SJCRH30 (cell line): Measurements from ENCODE around the gene CDH20. TPM values are rescaled to one million over a fixed set of nuclear protein-coding genes. Genes with fewer than 3 reads are reported as not detected.

Source experiments
- DNase-seq, 2 experiments: peaks; one replicate each; pipeline ENCODE4 v3.0.0-alpha.2; 2015 to 2020
- H3K27ac ChIP-seq: fragments of 250-450 bp; sonication (Bioruptor Pico); 2 replicates; pipeline ENCODE4 v1.5.1; 2020; ENCODE audit warnings: mild to moderate bottlenecking, moderate library complexity
- H3K27me3 ChIP-seq: fragments of 250-450 bp; sonication (Bioruptor Pico); 2 replicates; pipeline ENCODE4 v1.5.1; 2020; ENCODE audit warnings: mild to moderate bottlenecking, moderate library complexity
- H3K36me3 ChIP-seq: fragments of 250-450 bp; sonication (Bioruptor Pico); 2 replicates; pipeline ENCODE4 v1.5.1; 2020; ENCODE audit warnings: mild to moderate bottlenecking, moderate library complexity
- H3K4me1 ChIP-seq: fragments of 250-450 bp; sonication (Bioruptor Pico); 2 replicates; pipeline ENCODE4 v1.5.1; 2020; ENCODE audit warnings: mild to moderate bottlenecking, moderate library complexity
- H3K4me3 ChIP-seq: fragments of 250-450 bp; sonication (Bioruptor Pico); 2 replicates; pipeline ENCODE4 v1.5.1; 2020; ENCODE audit warnings: mild to moderate bottlenecking, moderate library complexity
- H3K9me3 ChIP-seq: fragments of 250-450 bp; sonication (Bioruptor Pico); replicated peaks from 2 replicates; pipeline ENCODE4 v1.5.1; 2020; ENCODE audit warnings: mild to moderate bottlenecking, moderate library complexity
- total RNA-seq: library from RNA; depleted of rRNA; stranded (reverse); fragments of >200 nt; shearing (Covaris generic); gene quantifications from 2 replicates; pipeline ENCODE4 v1.2.3, GENCODE V29; 2014

The CDH20 gene
- total RNA-seq, 1 experiment from 2014 or later, result not detected

DNA sequence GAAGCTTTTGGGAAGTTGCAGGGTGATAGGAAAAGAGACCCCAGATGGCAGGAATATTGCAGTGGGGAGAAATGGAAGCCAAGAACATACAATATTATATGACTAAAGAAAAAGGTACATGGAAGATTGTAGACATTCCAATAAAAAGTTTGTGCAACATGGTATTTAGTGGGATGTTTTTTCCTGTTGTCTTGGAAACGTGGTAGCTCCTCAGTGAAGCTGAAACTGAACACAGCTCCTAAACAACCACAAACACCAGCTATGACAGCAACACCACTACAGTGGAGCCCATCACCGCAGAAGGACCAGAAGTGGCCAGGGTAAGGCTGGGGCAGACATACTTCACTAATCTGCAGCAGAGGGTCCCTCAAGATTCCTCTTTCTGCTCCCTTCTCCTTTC is 246.8 kb downstream of the CDH20 start:
- H3K4me3 ChIP-seq, result no peak overlapping the region

DNA sequence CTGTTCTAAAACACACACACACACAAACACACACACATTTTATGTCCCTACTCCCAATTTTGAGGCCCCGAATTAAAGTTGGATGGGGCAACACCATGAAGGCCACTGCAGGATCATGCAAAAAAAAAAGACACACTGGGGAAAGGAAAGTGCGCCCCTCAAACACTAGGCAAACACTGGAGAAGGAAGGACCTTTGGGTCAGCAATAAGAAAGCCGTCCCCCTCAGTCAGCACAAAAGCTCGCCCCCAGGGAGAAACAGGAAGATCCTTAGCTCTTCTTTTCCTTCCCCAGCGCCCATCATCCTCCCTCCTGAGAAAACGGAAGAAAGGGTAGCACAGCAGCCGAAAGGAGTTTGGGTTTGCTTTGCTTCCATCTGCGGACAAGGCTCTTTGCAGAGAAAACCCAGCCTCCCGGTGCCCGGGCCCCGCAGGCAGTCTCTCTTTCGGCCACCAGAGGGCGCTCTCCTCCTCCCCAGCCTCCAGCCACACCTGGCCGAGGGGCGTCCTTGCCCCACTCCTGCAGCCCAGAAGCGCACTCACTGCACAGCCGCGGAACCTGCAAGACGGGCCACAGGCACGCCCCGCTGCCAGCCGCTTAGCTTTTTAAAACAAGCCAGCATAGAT is 248.5 kb downstream of the CDH20 start:
- H3K36me3 ChIP-seq, result no peaks in the 10 kb centered on the region
- DNase-seq, result peak; percentile 35 to 58
- H3K9me3 ChIP-seq, result no peaks in the 10 kb centered on the region
- no peak overlapping the region for H3K27ac ChIP-seq
- H3K4me3 ChIP-seq, result no peak overlapping the region
- H3K4me1 ChIP-seq, result peaks cover 12% of the 10 kb centered on the region; the same call in 1 of the 2 replicates
- no peaks in the 10 kb centered on the region for H3K27me3 ChIP-seq

More for the DNA sequence above, 246.8 kb downstream of the CDH20 start:
- no peak for DNase-seq
- H3K27me3 ChIP-seq, result no peaks in the 10 kb centered on the region
- H3K27ac ChIP-seq, result no peak overlapping the region; the same call in 1 of the 2 replicates
- H3K9me3 ChIP-seq, result no peaks in the 10 kb centered on the region
- H3K36me3 ChIP-seq, result no peaks in the 10 kb centered on the region
- H3K4me1 ChIP-seq, result peaks cover 12% of the 10 kb centered on the region; the same call in 1 of the 2 replicates

DNA sequence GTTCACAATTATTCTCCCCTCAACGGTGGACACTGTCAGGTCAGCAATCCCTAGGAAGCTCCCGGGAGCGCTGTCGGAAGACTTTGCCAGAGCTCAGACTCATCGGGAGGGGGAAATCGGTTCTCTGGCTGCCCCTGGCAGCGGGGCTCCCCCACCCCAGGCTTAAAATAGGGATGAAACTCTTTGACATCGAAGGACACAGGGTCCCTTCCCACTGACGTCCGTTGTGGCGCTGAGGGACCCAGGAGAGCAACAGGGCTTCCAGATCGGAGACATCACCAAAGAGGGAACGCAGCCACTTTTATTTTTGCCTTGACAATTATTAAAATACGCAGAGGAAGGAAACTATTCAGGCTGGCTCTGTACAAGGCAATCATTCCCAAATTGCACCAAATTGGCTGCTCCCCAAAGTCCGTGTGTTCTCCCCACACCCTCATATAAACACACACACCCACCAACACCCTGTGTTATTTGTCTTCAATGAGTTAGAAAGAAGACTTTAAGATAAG is 249.0 kb downstream of the CDH20 start:
- Histone ChIP-seq H3K4me3 (no peak overlapping the region), H3K27ac (no peak overlapping the region), H3K27me3 (no peaks in the 10 kb centered on the region), H3K4me1 (peaks cover 12% of the 10 kb centered on the region; the same call in 1 of the 2 replicates), H3K36me3 (no peaks in the 10 kb centered on the region), H3K9me3 (no peaks in the 10 kb centered on the region)
- DNase-seq, result no peak

DNA sequence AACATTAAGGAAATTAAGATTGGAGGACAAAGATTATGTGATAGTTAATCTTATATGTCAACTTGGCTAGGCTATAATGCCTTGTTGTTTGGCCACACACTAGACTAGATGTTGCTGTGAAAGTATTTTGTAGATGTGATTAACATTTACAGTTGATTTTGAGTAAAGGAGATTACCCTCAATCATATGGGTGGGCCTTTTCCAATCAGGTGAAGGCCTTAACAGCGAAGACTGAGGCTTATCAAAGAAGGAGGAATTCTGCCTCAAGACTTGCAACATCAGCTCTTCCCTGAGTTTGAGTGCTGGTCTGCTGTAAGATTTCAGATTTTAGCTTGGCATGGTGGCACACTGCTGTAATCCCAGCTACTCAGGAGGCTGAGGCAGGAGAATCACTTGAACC is 250.3 kb downstream of the CDH20 start:
- Histone ChIP-seq H3K36me3 (no peaks in the 10 kb centered on the region), H3K4me3 (no peak overlapping the region), H3K9me3 (no peaks in the 10 kb centered on the region), H3K4me1 (peaks cover 18% of the 10 kb centered on the region; the same call in 1 of the 2 replicates), H3K27ac (no peak overlapping the region), H3K27me3 (no peaks in the 10 kb centered on the region)
- DNase-seq, result no peak

DNA sequence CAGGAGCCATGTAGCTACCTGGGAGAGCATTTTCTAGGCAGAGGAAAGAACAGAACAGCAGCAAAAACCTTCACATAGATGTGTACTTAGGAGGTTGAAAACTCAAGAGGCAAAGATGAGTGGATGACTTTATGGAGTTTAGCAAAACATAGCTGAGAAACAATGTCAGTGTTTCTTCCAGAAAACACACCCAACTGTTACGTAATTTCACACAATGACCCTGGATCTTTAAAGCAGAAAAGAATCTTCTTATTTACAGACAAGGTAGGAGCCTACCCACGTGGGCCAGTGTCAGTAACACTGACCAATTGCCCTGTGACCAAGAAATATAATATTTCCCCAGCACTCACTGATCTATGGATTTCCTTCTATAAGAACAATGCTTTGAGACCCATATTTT is 254.6 kb downstream of the CDH20 start:
- Histone ChIP-seq H3K9me3 (no peaks in the 10 kb centered on the region), H3K27ac (no peak overlapping the region), H3K4me3 (no peak overlapping the region), H3K4me1 (peaks cover 6% of the 10 kb centered on the region; the same call in 1 of the 2 replicates), H3K36me3 (no peaks in the 10 kb centered on the region), H3K27me3 (no peaks in the 10 kb centered on the region)
- no peak for DNase-seq

DNA sequence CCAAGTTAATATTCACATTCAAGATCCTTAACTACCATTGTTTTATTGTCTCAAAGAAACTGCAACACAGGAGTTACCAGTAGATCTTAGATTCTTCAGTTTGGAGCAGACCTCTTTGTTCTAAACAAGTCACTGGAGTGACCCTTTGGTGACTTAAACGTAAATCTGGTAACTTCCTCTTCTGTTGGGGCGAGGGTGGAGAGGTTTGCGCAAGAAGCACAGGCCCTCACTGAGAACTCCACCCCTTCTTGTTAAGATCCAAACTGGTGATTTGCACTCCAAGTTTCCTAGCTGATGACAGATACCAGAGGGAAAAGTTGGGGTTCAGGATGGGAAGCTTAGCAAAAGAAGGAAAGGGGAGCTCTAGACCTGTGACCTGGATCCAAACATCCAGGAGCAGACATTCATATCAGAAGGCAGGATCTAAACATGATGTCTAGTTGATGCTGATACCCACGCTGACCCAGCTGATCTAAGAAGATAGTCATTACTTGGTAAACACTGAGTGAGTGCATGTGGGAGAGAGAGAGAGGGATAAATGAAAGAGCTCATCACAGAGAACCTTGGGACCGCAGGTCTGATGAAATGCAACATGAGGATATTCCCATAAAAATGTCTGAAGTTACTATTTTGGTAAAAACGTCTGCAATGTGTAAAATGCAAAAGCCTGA is 256.0 kb downstream of the CDH20 start:
- no peak overlapping the region for H3K27ac ChIP-seq

DNA sequence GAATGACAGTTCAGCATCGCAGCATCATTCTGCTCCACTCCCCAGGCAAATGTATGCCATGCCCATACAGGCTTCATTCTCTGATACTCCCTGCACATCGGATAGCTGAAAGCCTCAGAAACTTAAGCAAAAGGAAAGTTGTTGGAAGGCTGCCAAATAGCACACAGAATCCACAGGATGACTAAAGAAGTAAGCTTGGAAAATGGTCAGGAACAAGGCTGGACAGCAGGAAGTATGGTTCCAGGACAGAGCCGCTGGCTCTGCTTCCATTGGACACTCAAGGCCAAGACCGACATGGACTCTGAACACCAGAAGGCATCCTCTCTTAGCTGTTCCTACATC is 256.5 kb downstream of the CDH20 start:
- no peaks in the 10 kb centered on the region for H3K9me3 ChIP-seq
- DNase-seq, result peak; percentile 12 to 54

More for the DNA sequence above, 256.0 kb downstream of the CDH20 start:
- DNase-seq, result no peak
- Histone ChIP-seq H3K36me3 (no peaks in the 10 kb centered on the region), H3K27me3 (no peaks in the 10 kb centered on the region), H3K4me3 (no peak overlapping the region), H3K4me1 (peaks cover 6% of the 10 kb centered on the region; the same call in 1 of the 2 replicates), H3K9me3 (no peaks in the 10 kb centered on the region)

DNA sequence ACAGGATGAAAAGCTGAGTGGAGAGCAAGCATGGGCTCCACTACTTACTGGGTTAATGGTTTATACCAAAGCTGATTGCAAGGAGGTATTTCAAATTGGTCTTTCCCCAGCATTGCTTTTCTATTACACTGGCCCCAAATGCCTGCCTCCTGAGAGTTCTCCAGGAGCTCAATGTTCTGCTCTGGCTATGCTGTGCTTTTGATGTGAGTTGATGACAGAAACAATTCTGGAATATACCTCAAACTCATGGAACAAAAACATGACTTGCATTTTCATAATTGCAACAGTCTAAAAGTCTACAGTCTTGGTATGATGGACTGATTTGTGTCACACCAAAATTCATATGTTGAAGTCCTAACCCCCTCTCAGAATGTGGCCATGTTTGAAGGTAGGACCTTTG is 258.0 kb downstream of the CDH20 start:
- Histone ChIP-seq H3K4me1 (peaks cover 6% of the 10 kb centered on the region; the same call in 1 of the 2 replicates), H3K27ac (no peak overlapping the region), H3K27me3 (no peaks in the 10 kb centered on the region), H3K4me3 (no peak overlapping the region), H3K9me3 (no peaks in the 10 kb centered on the region), H3K36me3 (no peaks in the 10 kb centered on the region)
- no peak for DNase-seq

More for the DNA sequence above, 256.5 kb downstream of the CDH20 start:
- Histone ChIP-seq H3K27ac (no peak overlapping the region), H3K4me1 (peaks cover 6% of the 10 kb centered on the region; the same call in 1 of the 2 replicates), H3K4me3 (no peak overlapping the region), H3K36me3 (no peaks in the 10 kb centered on the region), H3K27me3 (no peaks in the 10 kb centered on the region)

DNA sequence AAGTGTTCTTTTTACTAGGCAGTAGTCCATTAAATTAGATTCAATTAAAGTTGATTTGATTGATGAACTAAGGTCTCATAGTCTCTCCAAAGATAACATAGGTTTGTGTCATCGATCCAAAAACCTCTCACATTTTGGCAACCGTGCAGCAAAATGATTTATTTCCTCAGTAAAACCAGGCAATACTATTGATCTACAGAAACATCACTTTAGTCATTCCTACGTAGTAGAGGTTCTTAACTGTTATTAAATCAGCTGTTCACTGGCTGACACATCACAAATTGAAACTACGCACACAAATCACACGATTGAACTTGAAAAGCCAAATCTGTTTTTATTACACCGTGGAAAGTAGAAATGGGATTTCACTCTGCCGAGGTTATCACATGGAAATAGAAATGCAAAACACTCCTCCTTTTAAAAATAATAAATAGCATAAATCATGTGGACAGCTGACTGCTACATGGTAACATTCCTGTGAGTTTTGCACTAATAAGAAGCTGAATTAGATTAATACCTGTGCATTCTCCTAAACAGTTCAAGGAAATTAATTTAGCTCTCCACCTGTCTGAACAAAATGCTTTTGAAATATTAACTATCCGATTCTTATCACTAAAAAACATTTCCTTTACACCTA is 262.5 kb downstream of the CDH20 start:
- no peaks in the 10 kb centered on the region for H3K4me1 ChIP-seq
- H3K9me3 ChIP-seq, result no peaks in the 10 kb centered on the region
- H3K4me3 ChIP-seq, result no peak overlapping the region
- no peaks in the 10 kb centered on the region for H3K27me3 ChIP-seq
- no peak overlapping the region for H3K27ac ChIP-seq
- no peak for DNase-seq
- H3K36me3 ChIP-seq, result no peaks in the 10 kb centered on the region

DNA sequence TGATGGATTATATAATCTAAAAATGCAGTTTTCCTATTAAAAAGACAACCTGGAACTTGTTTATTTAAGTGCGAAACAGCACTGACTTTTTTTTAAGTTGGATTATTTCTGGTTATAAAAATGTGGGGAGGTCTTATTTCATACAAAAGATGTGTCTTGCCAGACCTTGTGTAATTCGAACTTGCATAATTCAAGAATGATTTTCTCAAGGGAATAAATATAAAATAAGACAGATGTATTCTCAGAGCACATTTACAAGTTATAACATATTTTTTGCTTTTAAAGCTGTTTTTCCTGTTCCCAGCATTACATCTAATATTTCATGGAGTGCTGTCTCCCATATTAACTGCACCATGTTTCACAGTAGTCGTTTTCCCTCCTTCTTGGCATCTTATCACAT is 263.1 kb downstream of the CDH20 start:
- Histone ChIP-seq H3K4me3 (no peak overlapping the region), H3K27ac (no peak overlapping the region), H3K27me3 (no peaks in the 10 kb centered on the region), H3K36me3 (no peaks in the 10 kb centered on the region), H3K9me3 (no peaks in the 10 kb centered on the region), H3K4me1 (no peaks in the 10 kb centered on the region)
- no peak for DNase-seq

DNA sequence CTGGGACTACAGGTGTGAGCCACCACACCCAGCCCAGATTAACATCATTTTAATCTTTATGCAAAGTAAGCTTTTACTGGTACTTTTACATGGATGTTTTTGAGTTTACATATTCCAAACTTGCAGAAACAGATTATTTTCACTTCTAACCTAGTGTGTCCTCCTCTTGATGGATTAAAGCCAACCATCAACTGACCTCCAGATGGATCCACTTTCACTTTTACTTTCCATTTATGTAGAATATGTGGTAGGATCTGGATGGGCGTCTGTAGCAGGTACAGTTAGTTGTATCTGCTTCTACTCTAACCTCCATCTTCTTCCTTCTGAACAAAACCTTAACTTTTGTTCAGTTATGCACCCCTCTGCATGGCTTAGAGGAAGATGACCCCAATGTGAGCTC is 264.1 kb downstream of the CDH20 start:
- H3K27me3 ChIP-seq, result no peaks in the 10 kb centered on the region
- DNase-seq, result no peak
- no peak overlapping the region for H3K27ac ChIP-seq
- H3K9me3 ChIP-seq, result no peaks in the 10 kb centered on the region
- H3K4me1 ChIP-seq, result no peaks in the 10 kb centered on the region
- peaks cover under 1% of the 10 kb centered on the region; the same call in 1 of the 2 replicates for H3K36me3 ChIP-seq
- no peak overlapping the region for H3K4me3 ChIP-seq

DNA sequence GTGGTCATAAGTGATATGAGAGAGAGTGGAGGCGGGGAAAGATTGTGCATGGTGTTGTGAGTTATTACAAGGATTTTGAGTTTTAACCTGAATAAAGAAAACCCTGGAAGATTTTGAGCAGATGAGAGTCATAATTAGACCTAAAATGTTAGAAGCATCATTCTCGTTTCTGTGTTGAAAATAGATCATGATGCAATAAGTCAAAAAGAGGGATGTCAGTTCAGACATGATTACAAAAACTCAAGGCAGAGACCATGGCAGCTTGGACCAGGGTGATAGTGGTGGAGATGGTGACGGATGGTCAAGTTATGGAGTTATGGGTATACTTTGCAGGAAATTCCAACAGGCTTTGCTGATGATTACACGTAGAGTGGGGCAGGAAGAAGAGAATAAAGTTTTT is 267.2 kb downstream of the CDH20 start:
- peaks cover 2% of the 10 kb centered on the region; the same call in 1 of the 2 replicates for H3K36me3 ChIP-seq
- no peaks in the 10 kb centered on the region for H3K9me3 ChIP-seq
- H3K4me1 ChIP-seq, result peaks cover 11% of the 10 kb centered on the region
- no peak overlapping the region for H3K27ac ChIP-seq
- no peak overlapping the region for H3K4me3 ChIP-seq
- DNase-seq, result no peak
- no peaks in the 10 kb centered on the region for H3K27me3 ChIP-seq

DNA sequence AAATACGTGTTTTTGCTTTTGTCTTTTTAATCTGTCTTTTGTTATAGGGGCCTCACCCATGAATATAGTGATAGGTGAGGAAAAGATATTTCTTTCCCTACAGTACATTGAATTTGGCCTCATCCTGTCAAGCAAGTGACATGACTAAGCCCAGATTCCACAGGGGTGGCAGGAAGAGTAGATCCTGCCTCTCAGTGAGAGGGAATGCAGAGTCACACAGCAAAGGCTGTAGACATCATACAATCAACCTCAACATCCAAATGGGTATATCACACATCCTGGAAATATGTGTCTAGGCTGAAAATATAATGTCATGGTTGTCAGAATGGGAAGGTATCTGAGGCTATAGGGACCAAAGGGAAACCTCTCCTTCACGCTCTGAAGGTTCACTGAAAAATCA is 269.6 kb downstream of the CDH20 start:
- no peak for DNase-seq
- Histone ChIP-seq H3K4me3 (no peak overlapping the region), H3K4me1 (peaks cover 20% of the 10 kb centered on the region), H3K27me3 (no peaks in the 10 kb centered on the region), H3K36me3 (peaks cover 2% of the 10 kb centered on the region; the same call in 1 of the 2 replicates), H3K27ac (no peak overlapping the region), H3K9me3 (no peaks in the 10 kb centered on the region)
